GM12874 (cell line): ENCODE measurements around the gene SYT17.

Source experiments
- TF ChIP-seq, protein P1 (sequence below): IDR thresholded peaks from 2 replicates; pipeline ENCODE4 v1.5.1; 2011; ENCODE audit warnings: low read depth, mild to moderate bottlenecking, control low read depth, low read length, moderate library complexity; ENCODE audit not compliant: insufficient read depth

Gene SYT17

DNA sequence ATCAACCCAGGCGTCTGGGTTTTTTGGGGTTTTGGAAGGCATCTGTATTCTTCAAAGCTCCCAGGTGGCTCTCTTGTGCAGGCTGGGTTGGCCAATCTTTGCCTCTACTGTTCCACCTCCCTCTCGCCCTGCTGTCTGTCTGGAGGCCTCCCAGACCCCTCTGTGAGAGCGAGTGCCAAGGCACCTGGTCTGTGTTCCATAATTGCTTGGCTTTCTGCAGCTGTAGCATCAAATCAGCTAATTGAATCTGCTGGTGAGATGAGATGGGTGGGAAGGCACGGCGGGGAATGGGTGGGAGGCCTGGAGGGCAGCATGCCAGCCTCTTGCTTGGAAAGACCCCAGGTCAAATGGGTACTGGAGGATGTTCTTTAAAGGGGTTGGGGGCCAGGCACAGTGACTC is 64.9 kb downstream of the SYT17 start:
- TF ChIP-seq, protein P1, sequence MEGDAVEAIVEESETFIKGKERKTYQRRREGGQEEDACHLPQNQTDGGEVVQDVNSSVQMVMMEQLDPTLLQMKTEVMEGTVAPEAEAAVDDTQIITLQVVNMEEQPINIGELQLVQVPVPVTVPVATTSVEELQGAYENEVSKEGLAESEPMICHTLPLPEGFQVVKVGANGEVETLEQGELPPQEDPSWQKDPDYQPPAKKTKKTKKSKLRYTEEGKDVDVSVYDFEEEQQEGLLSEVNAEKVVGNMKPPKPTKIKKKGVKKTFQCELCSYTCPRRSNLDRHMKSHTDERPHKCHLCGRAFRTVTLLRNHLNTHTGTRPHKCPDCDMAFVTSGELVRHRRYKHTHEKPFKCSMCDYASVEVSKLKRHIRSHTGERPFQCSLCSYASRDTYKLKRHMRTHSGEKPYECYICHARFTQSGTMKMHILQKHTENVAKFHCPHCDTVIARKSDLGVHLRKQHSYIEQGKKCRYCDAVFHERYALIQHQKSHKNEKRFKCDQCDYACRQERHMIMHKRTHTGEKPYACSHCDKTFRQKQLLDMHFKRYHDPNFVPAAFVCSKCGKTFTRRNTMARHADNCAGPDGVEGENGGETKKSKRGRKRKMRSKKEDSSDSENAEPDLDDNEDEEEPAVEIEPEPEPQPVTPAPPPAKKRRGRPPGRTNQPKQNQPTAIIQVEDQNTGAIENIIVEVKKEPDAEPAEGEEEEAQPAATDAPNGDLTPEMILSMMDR, result no peak

DNA sequence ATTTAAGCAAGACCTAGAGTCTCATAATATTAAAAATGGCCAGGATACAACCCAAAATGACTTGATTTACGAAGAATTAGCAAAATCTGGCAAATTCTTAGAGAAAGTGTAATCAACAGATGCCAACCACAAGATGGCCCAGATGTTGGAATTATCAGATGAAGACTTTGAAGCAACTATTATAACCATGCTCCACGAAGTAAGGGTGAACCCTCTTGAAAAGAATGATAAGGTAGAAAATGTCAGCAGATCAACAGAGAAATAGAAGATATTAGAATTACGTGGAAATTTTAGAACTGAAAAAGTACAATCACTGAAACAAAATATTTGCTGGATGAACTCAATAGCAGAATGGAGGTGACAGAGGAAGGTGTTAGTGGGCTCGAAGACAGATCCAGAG is 67.4 kb downstream of the SYT17 start:
- TF ChIP-seq, protein P1, result no peak

DNA sequence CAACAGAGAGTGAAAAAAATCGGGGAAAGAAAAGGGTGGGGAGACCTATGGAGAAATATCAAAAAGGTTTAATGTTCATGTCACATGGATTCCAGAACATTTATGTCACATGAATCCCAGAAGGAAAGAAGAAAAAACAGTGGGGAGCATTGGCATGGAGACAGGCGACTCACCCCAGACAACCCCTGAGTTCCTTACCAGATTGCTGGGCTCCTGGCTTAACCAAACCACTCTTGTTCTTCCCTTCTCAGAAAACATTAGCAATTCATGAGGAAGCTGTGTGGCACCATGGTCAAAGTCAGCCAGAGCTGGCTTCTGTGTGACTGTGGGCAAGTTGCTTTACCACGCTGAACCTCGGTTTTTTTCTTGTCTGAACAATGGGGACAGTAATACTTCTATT is 67.8 kb downstream of the SYT17 start:
- TF ChIP-seq, protein P1, result no peak

- TF ChIP-seq, protein P1, result no peak
These were observed 68.6 kb downstream of the SYT17 start for GRCh38 chr16:19236561-19237209.

- TF ChIP-seq, protein P1, result no peak
These were observed 70.4 kb downstream of the SYT17 start for GRCh38 chr16:19238406-19238805.

- TF ChIP-seq, protein P1, result no peak
These were observed 71.6 kb downstream of the SYT17 start for GRCh38 chr16:19239511-19240155.

- TF ChIP-seq, protein P1, result no peak
These were observed 72.5 kb downstream of the SYT17 start for GRCh38 chr16:19240494-19240893.
